Effector memory CD8-positive, alpha-beta T cell (primary cell): ENCODE results near the gene SLC1A2.

Source experiments
- ATAC-seq: fragments of 150-1000 bp; cut with Tn5 transposase; replicated peaks from 2 replicates; pipeline ENCODE4 v1.10.0; 2021; ENCODE audit warnings: mild to moderate bottlenecking, moderate library complexity
- DNase-seq, 3 experiments: peaks; one replicate each; pipeline ENCODE4 v3.0.0; 2021
- H3K27ac Mint-ChIP-seq, 2 donors: one replicate each; pipeline ENCODE4 v1.8.0; 2022; ENCODE audit warnings: mild to moderate bottlenecking in 2 of 2, mixed read lengths in 2 of 2, moderate library complexity in 2 of 2
- H3K27me3 Mint-ChIP-seq, 2 donors: one replicate each; pipeline ENCODE4 v1.8.0; 2022; ENCODE audit warnings: mixed read lengths in 2 of 2
- H3K36me3 Mint-ChIP-seq: one replicate; pipeline ENCODE4 v1.8.0; 2022; ENCODE audit warnings: mild to moderate bottlenecking, moderate library complexity, mixed read lengths; ENCODE audit not compliant: insufficient read depth
- H3K4me1 Mint-ChIP-seq, 2 donors: one replicate each; pipeline ENCODE4 v1.8.0; 2022; ENCODE audit warnings: low read depth in 2 of 2, mixed read lengths in 2 of 2
- H3K4me3 Mint-ChIP-seq, 2 donors: one replicate each; pipeline ENCODE4 v1.8.0; 2022; ENCODE audit warnings: mild to moderate bottlenecking in 2 of 2, mixed read lengths in 2 of 2, moderate library complexity in 2 of 2
- H3K9me3 Mint-ChIP-seq, 2 donors: one replicate each; pipeline ENCODE4 v1.8.0; 2022; ENCODE audit warnings: mixed read lengths in 2 of 2

SLC1A2 gene

DNA sequence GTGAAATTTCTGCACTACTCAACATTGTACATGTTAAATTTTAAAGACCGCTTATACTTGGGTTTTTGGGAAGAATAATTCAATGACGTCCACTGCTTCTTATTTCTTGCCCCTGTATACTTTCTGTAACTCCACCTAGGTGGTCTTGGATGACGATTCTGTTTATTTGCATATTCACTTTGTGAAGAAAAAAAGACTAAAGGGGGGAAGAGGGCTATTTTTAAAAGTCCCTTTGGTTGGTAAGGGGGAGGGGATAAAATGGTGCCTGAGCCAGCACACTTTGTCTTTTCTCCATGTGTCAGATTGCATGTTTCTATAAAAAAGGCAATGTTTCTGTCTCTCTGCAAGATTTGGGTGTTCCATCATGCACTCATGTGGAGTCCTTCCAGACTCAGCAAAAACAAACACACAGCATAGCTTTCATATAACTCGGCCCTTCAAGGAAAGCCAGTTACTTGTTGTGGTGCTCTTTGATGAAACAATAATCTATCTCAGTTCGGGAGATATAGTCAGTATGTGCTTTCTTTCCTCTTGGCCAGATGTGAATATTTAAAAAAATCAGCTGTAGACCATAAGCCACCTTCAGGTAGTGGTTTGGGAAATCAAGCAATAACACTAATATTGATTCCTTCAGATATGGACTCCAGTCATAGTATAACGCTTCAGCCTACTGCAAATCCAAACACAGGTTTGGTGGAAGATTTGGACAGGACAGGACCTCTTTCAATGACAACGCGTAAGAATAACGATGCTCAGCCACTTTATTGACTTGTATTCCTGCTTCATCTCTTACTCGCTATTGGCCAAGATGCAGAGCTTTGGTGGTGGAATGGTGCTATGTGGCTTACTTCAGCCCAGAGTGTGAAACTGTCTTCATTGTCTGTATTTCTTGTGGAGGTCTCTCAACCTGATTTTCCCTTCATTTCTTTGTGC is 211.6 kb downstream of the SLC1A2 start:
- no peak overlapping the region for H3K4me3 Mint-ChIP-seq

DNA sequence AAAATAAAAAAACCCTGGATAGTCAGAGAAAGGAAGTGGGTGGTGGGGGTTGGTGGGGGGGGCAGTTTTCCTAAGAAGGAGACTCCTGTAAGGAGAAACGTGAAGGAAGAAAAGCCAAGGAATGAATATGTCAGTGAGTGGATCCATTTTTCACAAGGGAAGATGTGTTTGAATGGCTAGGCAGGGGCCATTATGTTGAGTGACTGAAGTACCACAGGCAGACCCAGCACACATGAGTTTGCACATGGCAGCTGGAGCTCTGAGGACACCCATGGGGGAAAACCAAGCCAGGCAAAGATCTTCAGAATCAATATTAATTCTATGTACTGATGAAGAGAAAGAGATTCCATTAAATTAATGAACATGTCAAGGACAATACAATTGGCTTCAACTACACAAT is 212.7 kb downstream of the SLC1A2 start:
- Mint-ChIP-seq H3K27me3 (no peaks in the 10 kb centered on the region), H3K4me1 (peaks cover 13 to 48% of the 10 kb centered on the region in 2 donors), H3K27ac (peak overlapping the region; percentile 54 to 62), H3K9me3 (no peaks in the 10 kb centered on the region), H3K36me3 (peaks cover 82% of the 10 kb centered on the region), H3K4me3 (no peak overlapping the region)
- no peak for DNase-seq
- ATAC-seq = no peak

More for the DNA sequence above, 211.6 kb downstream of the SLC1A2 start:
- ATAC-seq (no peak), DNase-seq (no peak)
- peak overlapping the region; percentile 50 to 62 for H3K27ac Mint-ChIP-seq
- peaks cover 13 to 47% of the 10 kb centered on the region in 2 donors for H3K4me1 Mint-ChIP-seq
- H3K36me3 Mint-ChIP-seq = peaks cover 82% of the 10 kb centered on the region
- no peaks in the 10 kb centered on the region for H3K9me3 Mint-ChIP-seq
- H3K27me3 Mint-ChIP-seq = no peaks in the 10 kb centered on the region

DNA sequence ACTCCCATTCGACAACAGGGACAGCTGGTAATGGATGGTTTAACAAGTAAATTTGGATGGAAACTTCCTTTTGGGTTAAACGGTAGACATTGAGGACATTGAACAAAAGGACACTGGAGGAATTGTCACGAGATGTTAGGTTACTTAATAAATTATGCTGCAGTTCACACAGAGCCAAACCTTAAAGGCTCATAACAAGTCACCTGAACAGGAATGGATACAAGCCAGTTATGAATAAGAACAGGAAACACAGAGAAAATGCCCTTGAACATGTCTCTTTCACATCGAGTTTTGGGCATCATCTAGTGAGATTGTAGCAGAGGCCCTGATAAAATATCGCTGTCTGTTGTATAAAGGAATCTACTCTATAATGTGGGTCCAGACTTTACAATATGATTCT is 214.7 kb downstream of the SLC1A2 start:
- DNase-seq = no peak
- no peaks in the 10 kb centered on the region for H3K9me3 Mint-ChIP-seq
- peaks cover 86% of the 10 kb centered on the region for H3K36me3 Mint-ChIP-seq
- H3K27ac Mint-ChIP-seq = peak overlapping the region; percentile 30 to 84
- no peak overlapping the region for H3K4me3 Mint-ChIP-seq
- ATAC-seq = no peak
- peaks cover 13 to 58% of the 10 kb centered on the region in 2 donors for H3K4me1 Mint-ChIP-seq
- H3K27me3 Mint-ChIP-seq = no peaks in the 10 kb centered on the region
